GM18951 (cell line): ENCODE results near the gene CCDC102A.
"Not testable (repeated sequence)": the region's sequence is repeated elsewhere in the genome, so short reads cannot be mapped to it uniquely, and the experiment has no call there.

Source experiments
- POLR2A ChIP-seq: IDR thresholded peaks from 4 replicates; pipeline ENCODE4 v1.6.1; 2011; ENCODE audit warnings: mild to moderate bottlenecking; ENCODE audit not compliant: insufficient read length, insufficient read depth; ENCODE audit errors: extremely low read depth
- in situ Hi-C: fragments of 300-500 bp; cut with MboI; formaldehyde crosslinking; loops from one replicate; pipeline ENCODE4 v1.12.0; 2022; ENCODE audit warnings: low sequenced_read_pairs, mixed read lengths, inconsistent platforms; ENCODE audit not compliant: unreplicated experiment

The CCDC102A gene

GRCh38 chr16:57571098-57571497 is 34.7 kb upstream of the CCDC102A start:
- no peak for TF ChIP-seq POLR2A
- in situ Hi-C loops: no loop called here

DNA sequence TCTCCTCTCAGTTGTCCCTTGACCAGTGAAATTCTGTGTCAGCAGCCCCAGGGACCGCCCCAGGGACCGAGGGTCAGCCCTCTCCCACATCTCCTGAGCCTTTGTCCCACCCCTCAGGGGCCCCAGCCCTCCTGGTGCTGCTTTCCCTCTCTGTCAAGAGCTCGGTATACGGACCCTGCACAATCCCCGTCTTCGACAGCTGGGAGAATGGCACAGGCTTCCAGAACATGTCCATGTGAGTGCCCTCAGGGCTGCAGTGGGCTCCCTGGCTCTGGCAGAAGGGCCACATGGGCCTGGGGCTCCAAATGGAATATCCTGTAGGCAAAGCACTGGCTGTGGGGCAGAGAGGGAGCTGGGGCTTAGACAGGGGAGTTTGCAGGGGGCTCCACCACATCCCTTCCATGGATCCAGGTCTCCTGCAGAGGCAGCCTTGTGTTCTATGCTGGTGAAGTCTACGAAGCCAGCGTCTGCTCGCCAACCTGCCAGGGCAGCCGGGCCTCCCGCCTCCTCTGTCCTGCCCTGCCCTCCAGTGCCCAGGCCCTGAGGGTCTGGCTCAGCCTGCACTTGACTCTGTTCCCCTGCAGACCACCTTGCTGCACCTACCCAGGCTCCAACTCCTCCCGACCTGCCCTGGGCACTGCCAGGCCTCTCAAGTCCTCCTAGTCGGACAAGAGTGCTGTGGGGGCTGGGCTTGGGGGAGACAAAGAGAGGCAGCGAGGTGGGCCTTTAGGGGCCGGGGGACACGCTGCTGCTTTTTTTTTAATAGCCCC is 34.1 kb upstream of the CCDC102A start:
- TF ChIP-seq POLR2A: no peak
- in situ Hi-C loops: no loop called here

DNA sequence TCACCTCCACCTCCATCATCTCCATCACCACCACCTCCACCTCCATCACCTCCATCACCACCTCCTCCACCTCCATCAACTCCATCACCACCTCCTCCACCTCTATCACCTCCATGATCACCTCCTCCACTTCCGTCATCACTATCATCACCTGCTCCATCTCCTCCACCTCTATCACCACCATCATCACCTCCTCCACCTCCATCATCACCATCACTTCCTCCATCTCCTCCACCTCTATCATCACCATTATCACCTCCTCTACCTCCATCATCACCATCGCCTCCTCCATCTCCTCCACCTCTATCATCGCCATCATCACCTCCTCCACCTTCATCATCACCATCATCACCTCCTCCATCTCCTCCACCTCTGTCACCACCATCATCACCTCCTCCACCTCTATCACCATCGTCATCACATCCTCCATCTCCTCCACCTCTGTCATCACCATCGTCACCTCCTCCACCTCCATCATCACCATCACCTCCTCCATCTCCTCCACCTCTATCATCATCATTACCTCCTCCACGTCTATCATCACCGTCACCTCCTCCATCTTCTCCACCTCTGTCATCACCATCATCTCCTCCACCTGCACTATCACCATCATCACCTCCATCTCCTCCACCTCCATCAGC is 33.1 kb upstream of the CCDC102A start:
- TF ChIP-seq POLR2A: no peak
- in situ Hi-C loops: no loop called here

- in situ Hi-C loops: not testable (repeated sequence)
Measured at GRCh38 chr16:57568772-57569171, 32.4 kb upstream of the CCDC102A start.

DNA sequence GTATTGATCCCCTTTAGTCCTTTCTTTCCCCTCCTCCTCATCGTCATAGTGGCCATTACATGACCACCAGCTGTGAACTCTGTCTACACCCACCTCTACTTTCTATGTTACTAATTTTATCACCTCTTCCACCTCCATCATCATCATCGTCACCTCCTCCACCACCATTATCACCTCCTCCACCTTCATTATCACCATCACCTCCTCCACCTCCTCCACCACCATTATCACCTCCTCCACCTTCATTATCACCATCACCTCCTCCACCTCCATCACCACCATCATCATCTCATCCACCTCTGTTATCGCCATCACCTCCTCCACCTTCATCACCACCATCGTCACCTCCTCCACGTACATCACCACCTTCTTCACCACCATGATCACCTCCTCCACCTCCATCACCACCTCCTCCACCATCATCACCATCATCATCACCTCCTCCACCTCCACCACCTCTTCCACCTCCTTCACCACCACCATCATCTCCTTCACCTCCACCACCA is 31.9 kb upstream of the CCDC102A start:
- in situ Hi-C loops: no loop called here
- no peak for TF ChIP-seq POLR2A

DNA sequence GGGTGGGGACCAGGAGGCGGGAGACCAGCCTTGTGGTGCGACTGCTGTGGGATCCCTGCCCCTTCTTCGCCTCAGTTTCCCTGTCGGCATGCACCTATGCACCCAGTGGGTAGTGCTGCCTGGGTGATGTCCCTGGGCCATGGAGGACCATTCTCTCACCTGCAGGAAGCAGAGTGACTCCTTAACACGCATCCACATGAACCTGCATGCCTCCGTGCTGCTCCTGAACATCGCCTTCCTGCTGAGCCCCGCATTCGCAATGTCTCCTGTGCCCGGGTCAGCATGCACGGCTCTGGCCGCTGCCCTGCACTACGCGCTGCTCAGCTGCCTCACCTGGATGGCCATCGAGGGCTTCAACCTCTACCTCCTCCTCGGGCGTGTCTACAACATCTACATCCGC is 31.3 kb upstream of the CCDC102A start:
- no peak for TF ChIP-seq POLR2A
- in situ Hi-C loops: no loop called here

DNA sequence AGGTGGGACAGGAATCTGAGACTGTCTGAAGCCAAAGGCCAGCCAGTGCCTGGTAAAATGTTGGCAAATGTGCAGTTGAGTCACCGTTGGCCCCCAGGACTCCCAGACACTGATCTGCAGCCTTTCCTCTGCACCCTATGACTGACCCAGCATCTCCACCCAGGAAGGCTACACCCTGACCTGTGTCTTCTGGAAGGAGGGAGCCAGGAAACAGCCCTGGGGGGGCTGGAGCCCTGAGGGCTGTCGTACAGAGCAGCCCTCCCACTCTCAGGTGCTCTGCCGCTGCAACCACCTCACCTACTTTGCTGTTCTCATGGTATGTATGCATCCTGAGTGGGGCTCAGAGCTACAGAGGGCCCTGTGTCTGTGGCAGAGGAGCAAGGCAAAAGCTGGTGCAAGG is 30.1 kb upstream of the CCDC102A start:
- TF ChIP-seq POLR2A: no peak
- in situ Hi-C loops: no loop called here

- in situ Hi-C loops: no loop called here
- TF ChIP-seq POLR2A: no peak
Measured at GRCh38 chr16:57565461-57565860, 29.1 kb upstream of the CCDC102A start.

DNA sequence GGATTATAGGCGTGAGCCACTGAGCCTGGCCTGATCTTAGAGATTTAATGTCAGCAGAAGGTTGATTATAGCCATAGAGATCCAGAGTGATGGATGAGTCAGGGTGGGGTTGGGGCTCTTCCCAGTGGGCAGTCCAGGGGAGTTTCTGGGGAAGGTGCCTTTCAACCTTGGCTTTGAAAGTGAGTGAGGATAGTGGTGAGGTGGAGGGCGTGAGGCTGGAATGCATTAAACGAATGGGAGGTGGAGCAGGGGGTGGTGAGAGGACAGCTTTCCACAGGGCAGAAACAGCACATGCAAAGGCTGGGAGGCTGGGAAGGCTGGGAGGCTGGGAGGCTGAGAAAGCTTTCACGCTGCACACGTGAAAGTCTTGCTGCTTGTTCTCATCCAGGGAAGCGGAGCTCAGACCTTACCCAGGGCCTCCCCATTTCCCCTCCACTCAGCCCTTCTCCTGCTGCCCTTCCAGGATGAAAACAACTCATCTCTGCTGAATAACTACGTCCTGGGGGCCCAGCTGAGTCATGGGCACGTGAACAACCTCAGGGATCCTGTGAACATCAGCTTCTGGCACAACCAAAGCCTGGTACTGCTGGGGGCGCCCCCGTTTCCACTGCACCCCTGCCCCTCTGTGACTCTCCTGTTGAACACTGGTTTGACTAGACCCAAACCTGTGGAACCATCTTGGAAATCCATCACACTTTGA is 28.4 kb upstream of the CCDC102A start:
- in situ Hi-C loops: no loop called here
- TF ChIP-seq POLR2A: no peak

GRCh38 chr16:57563761-57564160 is 27.4 kb upstream of the CCDC102A start:
- TF ChIP-seq POLR2A: no peak
- in situ Hi-C loops: no loop called here

- in situ Hi-C loops: no loop called here
- TF ChIP-seq POLR2A: no peak
Measured at GRCh38 chr16:57563487-57563750, 27.0 kb upstream of the CCDC102A start.

DNA sequence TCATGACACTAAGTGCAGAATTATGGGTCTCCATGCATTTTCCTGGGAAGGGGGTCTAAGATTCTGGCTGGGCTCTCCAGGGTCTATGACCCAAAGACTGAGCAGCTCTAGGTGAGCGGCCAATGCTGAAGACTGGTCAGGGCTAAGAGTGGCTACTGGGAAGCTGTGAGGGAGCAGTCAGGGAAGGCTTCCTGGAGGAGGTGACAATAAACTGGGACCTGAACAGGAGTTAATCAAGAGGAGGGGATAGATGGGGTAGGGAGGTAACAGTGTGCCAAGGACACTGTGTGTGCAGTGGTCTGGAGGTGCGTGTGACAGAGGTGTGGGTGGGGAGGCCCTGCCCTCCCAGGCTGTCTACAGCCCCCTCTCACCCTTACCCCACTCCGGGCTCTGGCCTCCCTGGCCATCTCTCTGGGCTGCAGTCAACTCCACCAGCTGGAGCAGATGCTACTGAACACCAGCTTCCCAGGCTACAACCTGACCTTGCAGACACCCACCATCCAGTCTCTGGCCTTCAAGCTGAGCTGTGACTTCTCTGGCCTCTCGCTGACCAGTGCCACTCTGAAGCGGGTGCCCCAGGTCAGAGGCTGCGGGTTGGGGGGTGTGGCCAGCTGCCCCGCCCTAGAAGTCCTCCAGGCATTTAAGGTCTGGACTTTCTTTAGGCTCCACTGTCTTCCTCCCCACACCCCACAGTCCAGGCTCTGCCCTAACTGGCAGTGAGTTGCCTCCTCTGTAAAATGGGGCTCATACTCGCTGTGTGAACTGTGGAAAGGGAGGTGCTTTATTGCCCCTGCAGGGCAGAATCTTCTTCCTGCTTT is 26.5 kb upstream of the CCDC102A start:
- in situ Hi-C loops: no loop called here
- TF ChIP-seq POLR2A: no peak

DNA sequence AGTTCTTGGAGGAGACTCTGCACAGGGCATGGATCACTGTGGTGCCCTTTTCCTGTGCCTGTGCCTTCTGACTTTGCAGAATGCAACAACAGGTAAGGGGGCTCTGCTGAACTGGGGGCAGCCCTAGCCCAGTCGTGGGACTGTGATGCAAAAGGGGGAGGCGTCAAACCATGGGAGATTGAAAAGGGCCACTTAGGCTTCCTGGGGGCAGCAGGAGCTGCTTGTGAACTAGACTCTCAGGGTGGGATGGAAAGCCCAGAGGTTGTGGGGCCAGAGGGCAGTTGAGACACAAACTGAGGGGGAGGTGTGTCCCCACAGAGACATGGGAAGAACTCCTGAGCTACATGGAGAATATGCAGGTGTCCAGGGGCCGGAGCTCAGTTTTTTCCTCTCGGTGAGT is 25.7 kb upstream of the CCDC102A start:
- no peak for TF ChIP-seq POLR2A
- in situ Hi-C loops: no loop called here

DNA sequence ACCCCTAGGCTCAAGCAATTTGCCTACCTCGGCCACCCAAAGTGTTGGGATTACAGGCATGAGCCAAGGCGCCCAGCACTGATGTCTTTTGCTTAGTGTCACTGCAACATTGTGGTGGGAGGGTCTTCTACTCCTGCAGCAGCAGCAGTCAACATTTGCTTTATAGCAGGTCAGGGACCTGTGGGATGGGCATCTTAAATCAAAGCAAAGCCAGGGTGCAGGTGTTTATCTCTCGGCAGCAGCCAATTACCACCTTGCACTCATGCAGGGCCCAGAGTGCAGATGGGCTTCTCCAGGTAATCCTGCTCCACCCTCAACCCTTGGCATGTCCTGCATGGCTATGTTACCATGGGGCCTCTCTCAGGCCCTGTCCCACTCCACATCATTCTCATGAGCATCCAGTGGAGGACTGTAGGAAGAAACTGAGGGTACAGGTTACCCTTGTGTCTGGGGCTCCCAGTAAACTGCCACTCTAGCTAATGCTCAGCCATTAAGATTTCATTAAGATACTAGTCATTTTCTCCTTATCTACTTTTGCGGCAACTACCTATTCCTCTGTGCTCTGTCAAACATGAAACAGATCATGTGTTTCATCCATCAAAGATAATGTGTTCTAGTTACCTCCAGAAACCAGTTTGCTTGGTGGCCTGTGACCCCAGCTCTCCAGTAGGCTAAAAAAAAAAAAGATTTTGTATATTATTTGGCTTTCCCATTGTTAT is 22.9 kb upstream of the CCDC102A start:
- TF ChIP-seq POLR2A: no peak
- in situ Hi-C loops: no loop called here
